Kidney epithelial cell (primary cell): ENCODE results near the gene MACROD2. TPM values are rescaled to one million over a fixed set of nuclear protein-coding genes. Genes with fewer than 3 reads are reported as not detected.

ENCODE experiments used
- DNase-seq: peaks from one replicate; pipeline ENCODE4 v3.0.0-alpha.2; 2010; ENCODE audit warnings: low read depth
- H3K27me3 ChIP-seq: 2 replicates; pipeline ENCODE4 v1.6.0; 2011; ENCODE audit warnings: low read length; ENCODE audit not compliant: control insufficient read depth, insufficient read depth
- H3K36me3 ChIP-seq: 2 replicates; pipeline ENCODE4 v1.5.1; 2011; ENCODE audit warnings: low read length; ENCODE audit not compliant: control insufficient read depth, insufficient read depth
- H3K4me3 ChIP-seq: 2 replicates; pipeline ENCODE4 v1.5.1; 2011; ENCODE audit warnings: low read depth, mild to moderate bottlenecking, control low read depth, low read length
- CTCF ChIP-seq: IDR thresholded peaks from 2 replicates; pipeline ENCODE4 v1.5.1; 2011; ENCODE audit warnings: mild to moderate bottlenecking, moderate library complexity, low read length, control low read depth, inconsistent platforms; ENCODE audit not compliant: insufficient read depth, poor library complexity, severe bottlenecking
- total RNA-seq: library from RNA; depleted of rRNA; stranded (reverse); fragments of >200 nt; gene quantifications from 2 replicates; pipeline ENCODE4 v1.2.3, GENCODE V29; 2015

MACROD2 gene
- total RNA-seq, 1 donor from 2014 or later = 0.79 TPM

- no peak for DNase-seq
- no peak for TF ChIP-seq CTCF
- Histone ChIP-seq H3K4me3 (no peak overlapping the region), H3K27me3 (no peaks in the 10 kb centered on the region), H3K36me3 (no peaks in the 10 kb centered on the region)
These were observed 689.9 kb downstream of the MACROD2 start for GRCh38 chr20:14685183-14685582.

- DNase-seq = no peak
- TF ChIP-seq CTCF = no peak
- H3K4me3 ChIP-seq = no peak overlapping the region
- H3K36me3 ChIP-seq = no peaks in the 10 kb centered on the region
- no peaks in the 10 kb centered on the region for H3K27me3 ChIP-seq
These were observed 692.0 kb downstream of the MACROD2 start for GRCh38 chr20:14687313-14687712.

GRCh38 chr20:14688005-14688404 is 692.7 kb downstream of the MACROD2 start:
- DNase-seq = no peak
- H3K4me3 ChIP-seq = no peak overlapping the region
- H3K27me3 ChIP-seq = no peaks in the 10 kb centered on the region
- TF ChIP-seq CTCF = no peak
- H3K36me3 ChIP-seq = no peaks in the 10 kb centered on the region

GRCh38 chr20:14691994-14692393 is 696.7 kb downstream of the MACROD2 start:
- TF ChIP-seq CTCF = no peak
- DNase-seq = no peak
- Histone ChIP-seq H3K36me3 (no peaks in the 10 kb centered on the region), H3K27me3 (no peaks in the 10 kb centered on the region), H3K4me3 (no peak overlapping the region)

- DNase-seq = no peak
- no peak for TF ChIP-seq CTCF
- no peaks in the 10 kb centered on the region for H3K27me3 ChIP-seq
- no peaks in the 10 kb centered on the region for H3K36me3 ChIP-seq
- H3K4me3 ChIP-seq = no peak overlapping the region
These were observed 701.2 kb downstream of the MACROD2 start for GRCh38 chr20:14696478-14696877.

- TF ChIP-seq CTCF = no peak
- Histone ChIP-seq H3K36me3 (no peaks in the 10 kb centered on the region), H3K4me3 (no peak overlapping the region), H3K27me3 (no peaks in the 10 kb centered on the region)
- no peak for DNase-seq
These were observed 701.6 kb downstream of the MACROD2 start for GRCh38 chr20:14696937-14697336.
